Right lobe of liver (tissue), 6 donors: ENCODE measurements around the gene PTPRD. TPM values are rescaled to one million over a fixed set of nuclear protein-coding genes. Genes with fewer than 3 reads are reported as not detected.

Experiments
- ATAC-seq, 4 donors: fragments of 200-7000 bp; cut with Tn5 transposase; one replicate each; pipeline ENCODE4 v1.9.1; 2020; ENCODE audit warnings: mild to moderate bottlenecking in 4 of 4, moderate library complexity in 4 of 4
- DNase-seq, 3 donors: peaks; one replicate each; pipeline ENCODE4 v3.0.0-alpha.2; 2020
- H3K27ac ChIP-seq, 3 donors: fragments of 200-600 bp; one replicate each; pipeline ENCODE4 v1.8.0; 2022
- H3K27me3 ChIP-seq, 2 donors: fragments of 200-600 bp; one replicate each; pipeline ENCODE4 v1.8.0; 2022
- H3K36me3 ChIP-seq, 4 donors: fragments of 200-600 bp; sonication (generic) in 1 of 4; one replicate each; pipeline versions ENCODE4 v1.5.1 to v1.8.0; 2017 to 2022; ENCODE audit warnings: control low read depth in 1 of 4
- H3K4me1 ChIP-seq, 4 donors: fragments of 200-600 bp; sonication (generic) in 1 of 4; one replicate each; pipeline versions ENCODE4 v1.5.1 to v1.8.0; 2017 to 2022; ENCODE audit warnings: control low read depth in 1 of 4
- H3K4me3 ChIP-seq, 3 donors: fragments of 200-600 bp; one replicate each; pipeline ENCODE4 v1.8.0; 2022
- H3K9me3 ChIP-seq, 4 donors: fragments of 200-600 bp; sonication (generic) in 1 of 4; one replicate each; pipeline versions ENCODE4 v1.5.1 to v1.8.0; 2017 to 2022; ENCODE audit warnings: control low read depth in 1 of 4
- CTCF ChIP-seq, 4 donors: fragments of 200-600 bp in 3 of 4; fragments of 450-650 bp in 1 of 4; IDR thresholded peaks; one replicate each; pipeline versions ENCODE4 v1.5.1 to v1.8.0; 2016 to 2022; ENCODE audit warnings: antibody characterized with exemption in 4 of 4, mild to moderate bottlenecking in 2 of 4
- POLR2A ChIP-seq: fragments of 450-650 bp; IDR thresholded peaks from one replicate; pipeline ENCODE4 v1.6.1; 2017; ENCODE audit warnings: antibody characterized with exemption, mild to moderate bottlenecking
- WGBS: methylation state at CpG from one replicate; pipeline ENCODE4 v1.1.6; 2018; ENCODE audit warnings: low coverage, low lambda C conversion rate; ENCODE audit not compliant: insufficient coverage; ENCODE audit errors: missing lambda C conversion rate; 5-methylcytosine and 5-hydroxymethylcytosine counted together
- intact Hi-C, 2 donors: fragments of 100-400 bp; cut with DNase I; formaldehyde crosslinking; loops; one replicate each; pipeline versions ENCODE4 v1.11.2 to v1.14.1; 2022
- total RNA-seq, 6 experiments: library from RNA; depleted of rRNA in 2 of 6; stranded (reverse); fragments of >200 nt in 2 of 6; fragmentation: NEBNext Ultra II Directional in 3 of 6; extraction: Animal tissue kit (Norgen Biotek cat#: 25700) in 3 of 6; gene quantifications; one replicate each; pipeline versions ENCODE4 v1.1.0 to v1.2.4, GENCODE V29; 2016 to 2023
- donor health status: DM: no; HTN: yes; CAD: no.
- donor health status: DM: no; HTN: no; CAD: no.
- donor health status: DM: no; HTN: no; CAD: no.
- donor health status: DM: no; HTN: yes; CAD: no.
- donor health status: DM: no; HTN: yes; CAD: no.

Gene PTPRD
- total RNA-seq, 6 experiments from 2014 or later, result 5.4 to 29.8 (median 13.9) TPM

GRCh38 chr9:8680658-8681057, 1932.1 kb downstream of the PTPRD start:
- WGBS, result 79% methylated on average over 2 of the region's 2 CpGs
- TF ChIP-seq POLR2A (no peak), CTCF (IDR thresholded peaks at IDR 0.05) (no peak)
- no peak for ATAC-seq
- H3K36me3 ChIP-seq, result no peaks in the 10 kb centered on the region
- H3K9me3 ChIP-seq, result no peaks in the 10 kb centered on the region
- intact Hi-C loops, result no loop called here
- no peaks in the 10 kb centered on the region for H3K27me3 ChIP-seq
- no peak overlapping the region for H3K4me3 ChIP-seq
- H3K4me1 ChIP-seq, result no peaks in the 10 kb centered on the region
- DNase-seq, result no peak
- no peak overlapping the region for H3K27ac ChIP-seq

GRCh38 chr9:8680157-8680556, 1932.6 kb downstream of the PTPRD start:
- ATAC-seq (no peak), DNase-seq (no peak)
- H3K36me3 ChIP-seq, result no peaks in the 10 kb centered on the region
- H3K27me3 ChIP-seq, result no peaks in the 10 kb centered on the region
- no peaks in the 10 kb centered on the region for H3K4me1 ChIP-seq
- intact Hi-C loops, result no loop called here
- TF ChIP-seq CTCF (IDR thresholded peaks at IDR 0.05), result no peak
- 86% methylated on average over 3 of the region's 3 CpGs for WGBS
- H3K9me3 ChIP-seq, result no peaks in the 10 kb centered on the region
- no peak overlapping the region for H3K4me3 ChIP-seq
- no peak overlapping the region for H3K27ac ChIP-seq

GRCh38 chr9:8679371-8679822, 1933.4 kb downstream of the PTPRD start:
- Histone ChIP-seq H3K4me1 (no peaks in the 10 kb centered on the region), H3K27ac (no peak overlapping the region), H3K36me3 (no peaks in the 10 kb centered on the region), H3K9me3 (no peaks in the 10 kb centered on the region), H3K27me3 (no peaks in the 10 kb centered on the region), H3K4me3 (no peak overlapping the region)
- intact Hi-C loops, result no loop called here
- ATAC-seq (no peak), DNase-seq (no peak)
- WGBS, result 54% methylated on average over 2 of the region's 2 CpGs
- TF ChIP-seq CTCF (IDR thresholded peaks at IDR 0.05) (no peak), POLR2A (no peak)

GRCh38 chr9:8677741-8678140, 1935.1 kb downstream of the PTPRD start:
- WGBS, result 49% methylated on average over 4 of the region's 4 CpGs
- no peak for TF ChIP-seq CTCF (IDR thresholded peaks at IDR 0.05)
- TF ChIP-seq POLR2A, result no peak
- ATAC-seq (no peak), DNase-seq (no peak)
- Histone ChIP-seq H3K36me3 (no peaks in the 10 kb centered on the region), H3K27me3 (no peaks in the 10 kb centered on the region), H3K4me1 (no peaks in the 10 kb centered on the region), H3K9me3 (no peaks in the 10 kb centered on the region), H3K27ac (no peak overlapping the region), H3K4me3 (no peak overlapping the region)
- intact Hi-C loops, result no loop called here

GRCh38 chr9:8674536-8674935, 1938.3 kb downstream of the PTPRD start:
- ATAC-seq (no peak), DNase-seq (no peak)
- Histone ChIP-seq H3K27me3 (no peaks in the 10 kb centered on the region), H3K36me3 (no peaks in the 10 kb centered on the region), H3K4me3 (no peak overlapping the region), H3K4me1 (no peaks in the 10 kb centered on the region), H3K9me3 (no peaks in the 10 kb centered on the region), H3K27ac (no peak overlapping the region)
- TF ChIP-seq POLR2A (no peak), CTCF (IDR thresholded peaks at IDR 0.05) (no peak)
- intact Hi-C loops, result no loop called here
